Spleen (tissue), 11 donors: ENCODE data around the gene MCRS1. TPM values are rescaled to one million over a fixed set of nuclear protein-coding genes. Genes with fewer than 3 reads are reported as not detected.

Experiments used
- DNase-seq: peaks from one replicate; pipeline ENCODE4 v3.0.0-alpha.2; 2020
- H3K27ac ChIP-seq, 8 donors: fragments of 200-600 bp; sonication (generic) in 7 of 8; 1 replicate in 4 of 8; 2 replicates in 4 of 8; pipeline versions ENCODE4 v1.5.0 to v1.8.0; 2016 to 2021; ENCODE audit warnings: inconsistent platforms in 4 of 8, mild to moderate bottlenecking in 4 of 8, moderate library complexity in 1 of 8
- H3K27me3 ChIP-seq, 7 donors: fragments of 200-600 bp; sonication (generic) in 6 of 7; replicated peaks in 1 of 7; 1 replicate in 4 of 7; 2 replicates in 3 of 7; pipeline versions ENCODE4 v1.5.0 to v1.8.0; 2016 to 2021; ENCODE audit warnings: inconsistent platforms in 3 of 7, mild to moderate bottlenecking in 1 of 7
- H3K36me3 ChIP-seq, 6 donors: fragments of 200-600 bp; sonication (generic) in 5 of 6; 1 replicate in 4 of 6; 2 replicates in 2 of 6; pipeline versions ENCODE4 v1.5.0 to v1.8.0; 2016 to 2021; ENCODE audit warnings: inconsistent platforms in 2 of 6
- H3K4me1 ChIP-seq, 6 donors: fragments of 200-600 bp; sonication (generic) in 5 of 6; 1 replicate in 3 of 6; 2 replicates in 3 of 6; pipeline versions ENCODE4 v1.5.0 to v1.8.0; 2016 to 2021; ENCODE audit warnings: inconsistent platforms in 3 of 6
- H3K4me3 ChIP-seq, 8 donors: fragments of 200-600 bp; sonication (generic) in 7 of 8; 1 replicate in 4 of 8; 2 replicates in 4 of 8; pipeline versions ENCODE4 v1.5.0 to v1.8.0; 2016 to 2021; ENCODE audit warnings: inconsistent platforms in 4 of 8, mild to moderate bottlenecking in 4 of 8, moderate library complexity in 2 of 8
- H3K9me3 ChIP-seq, 8 donors: fragments of 200-600 bp; sonication (generic) in 7 of 8; 1 replicate in 4 of 8; 2 replicates in 4 of 8; pipeline versions ENCODE4 v1.5.0 to v1.8.0; 2016 to 2021; ENCODE audit warnings: inconsistent platforms in 4 of 8
- POLR2A ChIP-seq, 3 donors: fragments of 450-650 bp; IDR thresholded peaks; one replicate each; pipeline ENCODE4 v1.5.1; 2017; ENCODE audit warnings: antibody characterized with exemption in 3 of 3, mild to moderate bottlenecking in 1 of 3
- POLR2AphosphoS5 ChIP-seq, 3 donors: sonication (generic); formaldehyde crosslinking; IDR thresholded peaks; one replicate each; pipeline ENCODE4 v1.5.1; 2017; ENCODE audit warnings: antibody characterized with exemption in 3 of 3
- WGBS, 5 donors: extraction: QIAGEN DNeasy Blood & Tissue Kit in 3 of 5; methylation state at CpG; one replicate each; pipeline versions ENCODE4 v1.1.5 to v1.1.7; 2013 to 2018; 5-methylcytosine and 5-hydroxymethylcytosine counted together
- intact Hi-C: fragments of 100-400 bp; cut with DNase I; formaldehyde crosslinking; loops from one replicate; pipeline ENCODE4 v1.15.0; 2023; ENCODE audit warnings: low total_unique reads
- polyA plus RNA-seq, 3 donors: library from polyadenylated mRNA; stranded (reverse); fragments of 200-250 nt; gene quantifications; one replicate each; pipeline ENCODE4 v1.2.1, GENCODE V29; 2013
- total RNA-seq, 7 donors: library from RNA; depleted of rRNA in 3 of 7; stranded (reverse); fragments of >200 nt in 3 of 7; fragmentation: NEBNext Ultra II Directional in 4 of 7; extraction: Animal tissue kit (Norgen Biotek cat#: 25700) in 4 of 7; gene quantifications; one replicate each; pipeline versions ENCODE4 v1.1.0 to v1.2.1, GENCODE V29; 2016 to 2021
- TF ChIP-seq, protein P1 (sequence below), 11 experiments: fragments of 200-600 bp in 7 of 11; fragments of 450-650 bp in 4 of 11; sonication (generic) in 4 of 11; IDR thresholded peaks in 8 of 11; conservative IDR thresholded peaks in 3 of 11; 1 replicate in 7 of 11; 2 replicates in 4 of 11; pipeline versions ENCODE4 v1.4.0 to v1.8.0; 2016 to 2021; ENCODE audit warnings: antibody characterized with exemption in 11 of 11, inconsistent platforms in 4 of 11, mild to moderate bottlenecking in 1 of 11
- donor health status: healthy with polysubstance abuse.
- donor health status: DM: no; HTN: no; CAD: no; lungs with moderate emphysema.
- donor health status: DM: no; HTN: no; CAD: no.
- donor health status: Bipolar disorder and iron deficiency.
- donor health status: healthy.
- donor health status: DM: no; HTN: no; CAD: no.
- donor health status: DM: yes; HTN: yes; CAD: no.

Gene MCRS1
- total and polyA plus RNA-seq, 10 donors: 44.1 to 64.7 (median 54.3) TPM

DNA sequence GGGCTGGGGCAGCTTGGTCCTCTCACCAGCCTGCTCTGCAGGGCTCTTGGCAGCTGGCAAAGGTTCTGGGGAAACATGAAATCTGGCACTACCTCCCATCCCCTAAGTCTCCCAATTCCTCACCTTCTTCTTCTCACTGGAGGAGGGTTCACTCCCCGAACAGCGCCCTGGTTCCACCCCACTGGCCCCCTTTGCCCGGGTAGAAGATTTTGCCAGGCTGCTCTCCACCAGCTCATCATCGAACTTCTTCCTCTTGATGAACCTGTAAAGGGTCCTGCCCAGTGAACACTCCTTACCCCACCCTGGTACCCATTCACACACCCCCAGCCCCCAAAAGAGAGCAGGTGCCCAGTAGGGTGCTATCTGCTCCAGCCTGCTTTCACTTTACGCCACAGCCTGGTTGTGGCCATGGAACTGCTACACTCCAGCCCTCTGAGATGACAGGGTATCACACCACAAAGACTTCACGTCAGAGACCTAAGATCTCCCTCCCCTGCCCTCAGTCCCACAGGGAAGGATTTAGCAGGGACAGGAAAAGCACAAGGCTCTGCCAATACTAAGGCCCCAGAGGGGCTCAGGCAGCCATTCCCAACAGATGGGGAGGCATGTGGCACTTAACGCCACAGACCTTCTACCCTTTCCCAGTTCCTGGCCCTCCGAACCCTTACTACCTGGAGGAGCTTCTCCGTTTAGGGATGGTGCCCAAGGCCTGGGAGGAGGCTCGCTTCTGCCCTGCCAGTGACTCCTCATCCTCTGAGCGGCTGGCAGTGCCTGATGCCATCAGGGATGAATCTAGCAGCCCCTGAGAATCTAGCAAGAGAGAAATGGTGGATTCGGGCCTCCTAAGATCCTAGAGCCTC is 2.3 kb downstream of the MCRS1 start:
- peak; percentile 30 for DNase-seq
- TF ChIP-seq, protein P1, sequence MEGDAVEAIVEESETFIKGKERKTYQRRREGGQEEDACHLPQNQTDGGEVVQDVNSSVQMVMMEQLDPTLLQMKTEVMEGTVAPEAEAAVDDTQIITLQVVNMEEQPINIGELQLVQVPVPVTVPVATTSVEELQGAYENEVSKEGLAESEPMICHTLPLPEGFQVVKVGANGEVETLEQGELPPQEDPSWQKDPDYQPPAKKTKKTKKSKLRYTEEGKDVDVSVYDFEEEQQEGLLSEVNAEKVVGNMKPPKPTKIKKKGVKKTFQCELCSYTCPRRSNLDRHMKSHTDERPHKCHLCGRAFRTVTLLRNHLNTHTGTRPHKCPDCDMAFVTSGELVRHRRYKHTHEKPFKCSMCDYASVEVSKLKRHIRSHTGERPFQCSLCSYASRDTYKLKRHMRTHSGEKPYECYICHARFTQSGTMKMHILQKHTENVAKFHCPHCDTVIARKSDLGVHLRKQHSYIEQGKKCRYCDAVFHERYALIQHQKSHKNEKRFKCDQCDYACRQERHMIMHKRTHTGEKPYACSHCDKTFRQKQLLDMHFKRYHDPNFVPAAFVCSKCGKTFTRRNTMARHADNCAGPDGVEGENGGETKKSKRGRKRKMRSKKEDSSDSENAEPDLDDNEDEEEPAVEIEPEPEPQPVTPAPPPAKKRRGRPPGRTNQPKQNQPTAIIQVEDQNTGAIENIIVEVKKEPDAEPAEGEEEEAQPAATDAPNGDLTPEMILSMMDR (IDR thresholded peaks at IDR 0.05 in 8 of 11, conservative IDR thresholded peaks at IDR 0.05 in 3 of 11): no peak
- intact Hi-C loops: no loop called here
- Histone ChIP-seq H3K4me1 (peaks cover 15 to 59% (median 48%) of the 10 kb centered on the region in 6 donors), H3K27ac (no peak overlapping the region), H3K27me3 (no peaks in the 10 kb centered on the region), H3K9me3 (no peaks in the 10 kb centered on the region), H3K36me3 (peaks cover 0 to 58% (median 47%) of the 10 kb centered on the region in 6 donors), H3K4me3 (no peak overlapping the region)
- 93 to 98% (median 94%) methylated on average over 11 to 12 of the region's 12 CpGs for WGBS, 5 donors

DNA sequence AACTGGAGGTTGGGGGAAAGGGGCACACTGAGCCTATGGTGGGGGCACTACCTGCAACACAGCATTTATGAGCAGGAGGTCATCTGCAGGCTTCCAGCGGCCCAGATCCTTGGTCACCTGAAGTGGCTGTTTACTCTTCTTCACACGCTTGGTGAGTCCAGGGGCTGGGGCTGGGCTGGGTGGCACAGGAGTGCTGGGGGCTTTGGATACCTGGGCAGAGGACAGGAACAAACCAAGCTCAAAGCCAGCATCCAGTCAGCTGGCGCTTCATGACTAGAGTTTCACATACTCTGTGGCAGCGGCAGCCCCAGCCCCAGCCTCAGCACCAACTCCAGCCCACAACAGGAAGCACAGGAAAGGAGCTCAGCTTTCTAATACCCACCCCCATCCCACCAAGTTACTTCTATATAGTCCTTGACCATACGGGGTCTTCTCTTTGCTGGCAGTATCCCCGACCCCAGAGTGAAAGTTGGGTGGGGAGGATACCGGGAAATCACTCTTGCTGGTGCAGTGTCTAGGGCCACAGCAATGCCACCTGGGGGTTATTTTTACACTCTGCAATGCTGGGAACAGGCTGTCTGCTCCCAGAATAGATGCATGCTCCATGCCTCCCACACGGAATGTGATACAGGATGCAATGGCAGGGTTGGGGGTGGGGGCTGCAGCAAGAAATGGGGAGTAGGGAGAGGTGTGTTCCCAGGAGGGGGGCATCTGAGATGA is 3.1 kb downstream of the MCRS1 start:
- Histone ChIP-seq H3K27me3 (no peaks in the 10 kb centered on the region), H3K9me3 (no peaks in the 10 kb centered on the region), H3K4me3 (no peak overlapping the region), H3K36me3 (peaks cover 0 to 66% (median 55%) of the 10 kb centered on the region in 6 donors), H3K27ac (no peak overlapping the region), H3K4me1 (peaks cover 15 to 51% (median 41%) of the 10 kb centered on the region in 6 donors)
- 55 to 65% (median 57%) methylated on average over 8 of the region's 8 CpGs for WGBS, 5 donors
- TF ChIP-seq, protein P1 (IDR thresholded peaks at IDR 0.05 in 8 of 11, conservative IDR thresholded peaks at IDR 0.05 in 3 of 11): no peak
- TF ChIP-seq POLR2A (IDR thresholded peaks at IDR 0.05): no peak
- DNase-seq: peak; percentile 63
- intact Hi-C loops: no loop called here

DNA sequence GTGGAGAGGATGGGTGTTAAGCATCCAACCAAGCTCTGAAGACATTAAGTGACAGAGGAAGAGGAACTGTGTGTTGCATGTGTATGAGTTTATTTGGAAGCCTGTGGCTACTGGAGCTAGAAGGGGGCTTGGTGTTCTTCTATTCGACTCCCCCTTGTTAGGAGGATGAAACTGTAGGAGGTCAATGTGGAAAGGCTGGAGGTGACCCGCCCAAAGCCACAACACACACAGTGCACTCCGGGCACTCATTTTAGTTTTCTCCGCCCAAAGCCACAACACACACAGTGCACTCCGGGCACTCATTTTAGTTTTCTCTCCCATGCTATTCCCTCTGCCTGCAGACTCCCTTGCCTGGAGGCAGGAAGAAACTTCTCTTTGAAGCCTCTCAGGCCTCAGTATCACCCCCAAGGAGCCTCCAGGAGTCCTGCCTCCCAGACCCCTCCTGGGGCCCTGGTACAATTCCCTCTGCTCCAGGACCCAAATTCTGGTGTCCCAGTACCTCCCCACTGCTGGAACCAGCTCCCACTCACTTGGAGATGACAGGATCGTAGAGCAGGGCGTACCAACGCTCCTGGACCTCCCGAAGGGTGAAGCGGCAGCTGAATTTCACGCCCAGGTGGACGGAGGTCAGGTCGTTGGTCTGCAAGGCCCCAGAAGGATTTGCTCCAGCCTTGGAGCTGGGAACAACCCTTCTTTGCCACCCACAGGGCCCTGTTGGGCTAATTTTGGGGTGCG is 3.8 kb downstream of the MCRS1 start:
- no peaks in the 10 kb centered on the region for H3K27me3 ChIP-seq
- no peak overlapping the region for H3K4me3 ChIP-seq
- DNase-seq: peak; percentile 57
- H3K4me1 ChIP-seq: peaks cover 12 to 44% (median 33%) of the 10 kb centered on the region in 6 donors
- no peaks in the 10 kb centered on the region for H3K9me3 ChIP-seq
- intact Hi-C loops: no loop called here
- 87 to 96% (median 93%) methylated on average over 13 to 14 of the region's 14 CpGs for WGBS, 5 donors
- no peak overlapping the region for H3K27ac ChIP-seq
- H3K36me3 ChIP-seq: peaks cover 0 to 73% (median 62%) of the 10 kb centered on the region in 6 donors
- TF ChIP-seq, protein P1 (IDR thresholded peaks at IDR 0.05 in 8 of 11, conservative IDR thresholded peaks at IDR 0.05 in 3 of 11): no peak
- TF ChIP-seq POLR2AphosphoS5 (IDR thresholded peaks at IDR 0.05) (no peak), POLR2A (IDR thresholded peaks at IDR 0.05) (no peak)
